IMR-90 (cell line): ENCODE data around the gene ALDH1B1. TPM values are rescaled to one million over a fixed set of nuclear protein-coding genes. Genes with fewer than 3 reads are reported as not detected.

ENCODE experiments used
- ATAC-seq: fragments of 200-7000 bp; cut with Tn5 transposase; 2 replicates; pipeline ENCODE4 v1.9.1; 2020; ENCODE audit warnings: low read depth, mild to moderate bottlenecking, moderate library complexity
- BruUV-seq: library from RNA; stranded (reverse); fragments of 400-500 nt; replicated peaks from 2 replicates; lab custom pipeline; 2021; lab: Mats Ljungman, UMichigan
- CTCF ChIA-PET: fragments of 300-600 bp; formaldehyde crosslinking; extraction: SDS; loops from one replicate; lab custom pipeline; 2021; ENCODE audit warnings: antibody characterized with exemption; lab: Yijun Ruan, JAX
- POLR2A ChIA-PET: fragments of 300-600 bp; sonication (Branson Sonifier 250); formaldehyde crosslinking; loops from one replicate; lab custom pipeline; 2022; ENCODE audit warnings: antibody characterized with exemption; ENCODE audit not compliant: unreplicated experiment; lab: Charles Lee
- DNase-seq: peaks from one replicate; pipeline ENCODE4 v3.0.0; 2013
- H2AFZ ChIP-seq: replicated peaks from 2 replicates; pipeline ENCODE3; 2013; ENCODE audit warnings: low read length, mild to moderate bottlenecking; ENCODE audit not compliant: poor library complexity
- H2AK5ac ChIP-seq: 2 replicates; pipeline ENCODE4 v1.6.1; 2013; ENCODE audit warnings: low read depth, low read length, inconsistent platforms
- H2AK9ac ChIP-seq: replicated peaks from 2 replicates; pipeline ENCODE3; 2013; ENCODE audit warnings: mild to moderate bottlenecking, low read depth, low read length, moderate library complexity; ENCODE audit not compliant: poor library complexity
- H2BK120ac ChIP-seq: 2 replicates; pipeline ENCODE4 v1.6.1; 2013; ENCODE audit warnings: low read depth, low read length, inconsistent platforms
- H2BK15ac ChIP-seq: 3 replicates; pipeline ENCODE4 v1.6.1; 2013; ENCODE audit warnings: low read depth, low read length, inconsistent platforms
- H2BK20ac ChIP-seq: 2 replicates; pipeline ENCODE4 v1.6.1; 2013; ENCODE audit warnings: low read depth, mild to moderate bottlenecking, inconsistent platforms, low read length, moderate library complexity
- H2BK5ac ChIP-seq: 2 replicates; pipeline ENCODE4 v1.6.1; 2013; ENCODE audit warnings: mild to moderate bottlenecking, low read depth, low read length, inconsistent platforms; ENCODE audit not compliant: poor library complexity, severe bottlenecking
- H3K14ac ChIP-seq: replicated peaks from 2 replicates; pipeline ENCODE4 v1.6.1; 2013; ENCODE audit warnings: low read depth, low read length, inconsistent platforms
- H3K18ac ChIP-seq: 2 replicates; pipeline ENCODE4 v1.6.1; 2013; ENCODE audit warnings: low read depth, low read length, control low read depth
- H3K23ac ChIP-seq: 2 replicates; pipeline ENCODE4 v1.6.1; 2013; ENCODE audit warnings: low read depth, low read length, inconsistent platforms
- H3K27ac ChIP-seq: 2 replicates; pipeline ENCODE4 v1.5.1; 2013; ENCODE audit warnings: mild to moderate bottlenecking, control low read depth, low read length; ENCODE audit not compliant: insufficient read depth
- H3K27me3 ChIP-seq: 2 replicates; pipeline ENCODE4 v1.6.1; 2013; ENCODE audit warnings: low read length; ENCODE audit not compliant: control insufficient read depth, insufficient read depth
- H3K36me3 ChIP-seq: 2 replicates; pipeline ENCODE4 v1.6.1; 2013; ENCODE audit warnings: low read length, mixed read lengths; ENCODE audit not compliant: control insufficient read depth, insufficient read depth
- H3K4ac ChIP-seq: 2 replicates; pipeline ENCODE4 v1.6.1; 2013; ENCODE audit warnings: low read depth, low read length, inconsistent platforms
- H3K4me1 ChIP-seq: 2 replicates; pipeline ENCODE4 v1.6.1; 2013; ENCODE audit warnings: low read length, mixed read lengths; ENCODE audit not compliant: control insufficient read depth, insufficient read depth
- H3K4me2 ChIP-seq: 2 replicates; pipeline ENCODE4 v1.6.1; 2013; ENCODE audit warnings: low read depth, mild to moderate bottlenecking, control low read depth, low read length, moderate library complexity
- H3K4me3 ChIP-seq: 2 replicates; pipeline ENCODE4 v1.5.1; 2013; ENCODE audit warnings: low read depth, mild to moderate bottlenecking, control low read depth, low read length, moderate library complexity; ENCODE audit not compliant: insufficient read depth
- H3K56ac ChIP-seq: 2 replicates; pipeline ENCODE4 v1.6.1; 2013; ENCODE audit warnings: low read length, inconsistent platforms; ENCODE audit not compliant: insufficient read depth; ENCODE audit errors: extremely low read depth
- H3K79me1 ChIP-seq, 2 experiments: 2 replicates each; pipeline ENCODE4 v1.6.1; 2013; ENCODE audit warnings: low read length in 2 of 2, inconsistent platforms in 1 of 2, low read depth in 1 of 2
- H3K9ac ChIP-seq: 2 replicates; pipeline ENCODE4 v1.6.1; 2013; ENCODE audit warnings: low read depth, low read length, control low read depth
- H3K9me1 ChIP-seq: 2 replicates; pipeline ENCODE4 v1.6.1; 2013; ENCODE audit warnings: low read length, inconsistent platforms; ENCODE audit not compliant: insufficient read depth
- H3K9me3 ChIP-seq: 2 replicates; pipeline ENCODE4 v1.6.1; 2013; ENCODE audit warnings: low read length; ENCODE audit not compliant: control insufficient read depth, insufficient read depth
- H4K20me1 ChIP-seq: 2 replicates; pipeline ENCODE4 v1.6.1; 2013; ENCODE audit warnings: low read length, inconsistent platforms; ENCODE audit not compliant: insufficient read depth
- H4K5ac ChIP-seq: 2 replicates; pipeline ENCODE4 v1.6.1; 2013; ENCODE audit warnings: mild to moderate bottlenecking, low read depth, low read length, control low read depth
- H4K8ac ChIP-seq, 2 experiments: 2 replicates each; pipeline ENCODE4 v1.6.1; 2013; ENCODE audit warnings: low read depth in 2 of 2, low read length in 2 of 2, control low read depth in 1 of 2, inconsistent platforms in 1 of 2
- H4K91ac ChIP-seq: 2 replicates; pipeline ENCODE4 v1.6.1; 2013; ENCODE audit warnings: low read depth, low read length, inconsistent platforms; ENCODE audit not compliant: insufficient read depth
- BHLHE40 ChIP-seq: fragments of 150-350 bp; IDR thresholded peaks from 2 replicates; pipeline ENCODE4 v1.6.1; 2016; ENCODE audit warnings: mild to moderate bottlenecking, low read depth, low read length
- NFE2L2 ChIP-seq: fragments of 150-350 bp; IDR thresholded peaks from 2 replicates; pipeline ENCODE4 v1.6.1; 2016; ENCODE audit warnings: low read depth, mild to moderate bottlenecking, low read length
- WGBS, 2 experiments: methylation state at CpG; one replicate each; pipeline versions ENCODE4 v1.1.5 to v1.1.7; 2013; ENCODE audit warnings: missing lambda C conversion rate in 2 of 2; ENCODE audit not compliant: insufficient read length in 1 of 2; ENCODE audit errors: extremely low coverage in 2 of 2; 5-methylcytosine and 5-hydroxymethylcytosine counted together
- dilution Hi-C: fragments of 300-500 bp; cut with HindIII; formaldehyde crosslinking; loops from one replicate; pipeline ENCODE4 v1.14.3; 2018; ENCODE audit warnings: low sequenced_read_pairs; ENCODE audit not compliant: unreplicated experiment
- in situ Hi-C: fragments of 300-500 bp; cut with MboI; formaldehyde crosslinking; loops from 3 replicates; pipeline ENCODE4 v1.14.3; 2019; ENCODE audit warnings: low sequenced_read_pairs, inconsistent platforms, mixed read lengths
- intact Hi-C: fragments of 100-400 bp; cut with micrococcal nuclease; formaldehyde crosslinking; loops from 2 replicates; pipeline ENCODE4 v1.10.0; 2022
- polyA plus RNA-seq, 3 experiments: library from polyadenylated mRNA; depleted of rRNA; stranded (reverse); fragments of >200 nt; gene quantifications; 2 replicates each; pipeline ENCODE4 v1.2.3, GENCODE V29; 2012; ENCODE audit warnings: low replicate concordance in 1 of 3
- total RNA-seq: library from RNA; depleted of rRNA; stranded (reverse); fragments of >200 nt; gene quantifications from 2 replicates; pipeline ENCODE4 v1.2.3, GENCODE V29; 2012
- TF ChIP-seq, protein P1 (sequence below): fragments of 150-350 bp; IDR thresholded peaks from 2 replicates; pipeline ENCODE4 v1.6.1; 2017; ENCODE audit warnings: mild to moderate bottlenecking, antibody characterized with exemption, low read length, low read depth
- TF ChIP-seq, protein P2 (sequence below): conservative IDR thresholded peaks from 2 replicates; pipeline ENCODE4 v1.5.1; 2012; ENCODE audit warnings: mild to moderate bottlenecking, low read depth, low read length, improper control_type of control experiment

The ALDH1B1 gene
- total and polyA plus RNA-seq, 2 of the 4 experiments (the other 2 are of a cell fraction): 29.6 to 37.6 TPM

DNA sequence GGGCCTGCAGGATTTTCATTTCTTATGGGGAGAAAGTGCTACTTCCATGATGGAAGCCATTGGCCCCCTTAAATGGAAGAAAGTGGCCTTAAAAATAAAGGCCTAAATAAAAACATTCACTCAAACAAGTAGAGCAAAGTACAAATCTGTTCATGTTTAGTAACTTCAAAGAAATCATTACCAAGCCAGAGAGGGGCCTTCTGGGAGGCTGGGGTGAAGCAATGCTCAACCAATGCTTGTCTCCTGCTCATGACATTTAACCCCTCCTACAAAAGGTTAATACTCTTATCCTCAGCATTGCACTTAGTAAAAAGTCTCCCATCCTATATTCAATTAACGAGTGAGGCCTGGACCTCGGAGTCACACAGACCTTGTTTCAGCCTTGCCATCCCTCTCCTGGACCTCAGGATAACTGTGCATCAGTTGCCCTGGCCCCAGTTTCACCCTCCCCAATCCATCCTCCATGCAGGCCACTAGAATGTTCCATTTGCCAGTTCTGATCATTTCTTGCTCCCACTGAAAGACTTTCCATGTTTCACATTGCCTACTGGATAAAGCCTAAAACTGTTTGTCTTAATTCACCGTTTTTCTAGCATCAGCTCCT is 36.9 kb upstream of the ALDH1B1 start:
- Histone ChIP-seq H2BK20ac (no peak overlapping the region), H2AK5ac (no peak overlapping the region), H3K56ac (no peak overlapping the region), H3K9me3 (no peaks in the 10 kb centered on the region), H3K4me1 (no peaks in the 10 kb centered on the region), H4K8ac (no peak overlapping the region), H3K27ac (no peak overlapping the region), H3K27me3 (peaks cover 18% of the 10 kb centered on the region), H3K4me3 (no peak overlapping the region), H4K20me1 (no peaks in the 10 kb centered on the region), H3K23ac (no peak overlapping the region), H3K4me2 (no peak overlapping the region), H2AFZ (no peak overlapping the region), H3K9me1 (no peaks in the 10 kb centered on the region), H3K14ac (no peak overlapping the region), H3K9ac (no peak overlapping the region), H2AK9ac (no peak overlapping the region), H3K4ac (no peak overlapping the region), H2BK120ac (no peak overlapping the region), H2BK15ac (no peak overlapping the region), H2BK5ac (no peak overlapping the region), H4K91ac (no peak overlapping the region), H3K18ac (no peak overlapping the region), H3K79me1 (no peaks in the 10 kb centered on the region), H3K36me3 (no peaks in the 10 kb centered on the region), H4K5ac (no peak overlapping the region)
- BruUV-seq: no TSS peak
- CTCF ChIA-PET: no interaction called here
- POLR2A ChIA-PET: no interaction called here
- ATAC-seq (no peak), DNase-seq (no peak)
- in situ Hi-C loops: loop anchor here (25.0 kb wide), 1 partner anchor 868 kb away; the partner anchor contains the start of gene POLR1E
- TF ChIP-seq, protein P1, sequence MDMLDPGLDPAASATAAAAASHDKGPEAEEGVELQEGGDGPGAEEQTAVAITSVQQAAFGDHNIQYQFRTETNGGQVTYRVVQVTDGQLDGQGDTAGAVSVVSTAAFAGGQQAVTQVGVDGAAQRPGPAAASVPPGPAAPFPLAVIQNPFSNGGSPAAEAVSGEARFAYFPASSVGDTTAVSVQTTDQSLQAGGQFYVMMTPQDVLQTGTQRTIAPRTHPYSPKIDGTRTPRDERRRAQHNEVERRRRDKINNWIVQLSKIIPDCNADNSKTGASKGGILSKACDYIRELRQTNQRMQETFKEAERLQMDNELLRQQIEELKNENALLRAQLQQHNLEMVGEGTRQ: no peak
- TF ChIP-seq, protein P2, sequence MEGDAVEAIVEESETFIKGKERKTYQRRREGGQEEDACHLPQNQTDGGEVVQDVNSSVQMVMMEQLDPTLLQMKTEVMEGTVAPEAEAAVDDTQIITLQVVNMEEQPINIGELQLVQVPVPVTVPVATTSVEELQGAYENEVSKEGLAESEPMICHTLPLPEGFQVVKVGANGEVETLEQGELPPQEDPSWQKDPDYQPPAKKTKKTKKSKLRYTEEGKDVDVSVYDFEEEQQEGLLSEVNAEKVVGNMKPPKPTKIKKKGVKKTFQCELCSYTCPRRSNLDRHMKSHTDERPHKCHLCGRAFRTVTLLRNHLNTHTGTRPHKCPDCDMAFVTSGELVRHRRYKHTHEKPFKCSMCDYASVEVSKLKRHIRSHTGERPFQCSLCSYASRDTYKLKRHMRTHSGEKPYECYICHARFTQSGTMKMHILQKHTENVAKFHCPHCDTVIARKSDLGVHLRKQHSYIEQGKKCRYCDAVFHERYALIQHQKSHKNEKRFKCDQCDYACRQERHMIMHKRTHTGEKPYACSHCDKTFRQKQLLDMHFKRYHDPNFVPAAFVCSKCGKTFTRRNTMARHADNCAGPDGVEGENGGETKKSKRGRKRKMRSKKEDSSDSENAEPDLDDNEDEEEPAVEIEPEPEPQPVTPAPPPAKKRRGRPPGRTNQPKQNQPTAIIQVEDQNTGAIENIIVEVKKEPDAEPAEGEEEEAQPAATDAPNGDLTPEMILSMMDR: no peak
- no peak for TF ChIP-seq BHLHE40
- TF ChIP-seq NFE2L2: no peak
- intact Hi-C loops: no loop called here
- dilution Hi-C loops: no loop called here
- 62% methylated on average over 2 of the region's 3 CpGs; no CpG with 5 or more reads in 1 of the 2 experiments for WGBS, 2 experiments
